ENCODE data around the gene TAF10.

- TF ChIP-seq EGR1 (IDR thresholded peaks at IDR 0.05; ENCODE audit: low read depth in 2 of 2): no peak
- TF ChIP-seq, protein P1, sequence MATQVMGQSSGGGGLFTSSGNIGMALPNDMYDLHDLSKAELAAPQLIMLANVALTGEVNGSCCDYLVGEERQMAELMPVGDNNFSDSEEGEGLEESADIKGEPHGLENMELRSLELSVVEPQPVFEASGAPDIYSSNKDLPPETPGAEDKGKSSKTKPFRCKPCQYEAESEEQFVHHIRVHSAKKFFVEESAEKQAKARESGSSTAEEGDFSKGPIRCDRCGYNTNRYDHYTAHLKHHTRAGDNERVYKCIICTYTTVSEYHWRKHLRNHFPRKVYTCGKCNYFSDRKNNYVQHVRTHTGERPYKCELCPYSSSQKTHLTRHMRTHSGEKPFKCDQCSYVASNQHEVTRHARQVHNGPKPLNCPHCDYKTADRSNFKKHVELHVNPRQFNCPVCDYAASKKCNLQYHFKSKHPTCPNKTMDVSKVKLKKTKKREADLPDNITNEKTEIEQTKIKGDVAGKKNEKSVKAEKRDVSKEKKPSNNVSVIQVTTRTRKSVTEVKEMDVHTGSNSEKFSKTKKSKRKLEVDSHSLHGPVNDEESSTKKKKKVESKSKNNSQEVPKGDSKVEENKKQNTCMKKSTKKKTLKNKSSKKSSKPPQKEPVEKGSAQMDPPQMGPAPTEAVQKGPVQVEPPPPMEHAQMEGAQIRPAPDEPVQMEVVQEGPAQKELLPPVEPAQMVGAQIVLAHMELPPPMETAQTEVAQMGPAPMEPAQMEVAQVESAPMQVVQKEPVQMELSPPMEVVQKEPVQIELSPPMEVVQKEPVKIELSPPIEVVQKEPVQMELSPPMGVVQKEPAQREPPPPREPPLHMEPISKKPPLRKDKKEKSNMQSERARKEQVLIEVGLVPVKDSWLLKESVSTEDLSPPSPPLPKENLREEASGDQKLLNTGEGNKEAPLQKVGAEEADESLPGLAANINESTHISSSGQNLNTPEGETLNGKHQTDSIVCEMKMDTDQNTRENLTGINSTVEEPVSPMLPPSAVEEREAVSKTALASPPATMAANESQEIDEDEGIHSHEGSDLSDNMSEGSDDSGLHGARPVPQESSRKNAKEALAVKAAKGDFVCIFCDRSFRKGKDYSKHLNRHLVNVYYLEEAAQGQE (IDR thresholded peaks at IDR 0.05): no peak
- TF ChIP-seq, protein P2, sequence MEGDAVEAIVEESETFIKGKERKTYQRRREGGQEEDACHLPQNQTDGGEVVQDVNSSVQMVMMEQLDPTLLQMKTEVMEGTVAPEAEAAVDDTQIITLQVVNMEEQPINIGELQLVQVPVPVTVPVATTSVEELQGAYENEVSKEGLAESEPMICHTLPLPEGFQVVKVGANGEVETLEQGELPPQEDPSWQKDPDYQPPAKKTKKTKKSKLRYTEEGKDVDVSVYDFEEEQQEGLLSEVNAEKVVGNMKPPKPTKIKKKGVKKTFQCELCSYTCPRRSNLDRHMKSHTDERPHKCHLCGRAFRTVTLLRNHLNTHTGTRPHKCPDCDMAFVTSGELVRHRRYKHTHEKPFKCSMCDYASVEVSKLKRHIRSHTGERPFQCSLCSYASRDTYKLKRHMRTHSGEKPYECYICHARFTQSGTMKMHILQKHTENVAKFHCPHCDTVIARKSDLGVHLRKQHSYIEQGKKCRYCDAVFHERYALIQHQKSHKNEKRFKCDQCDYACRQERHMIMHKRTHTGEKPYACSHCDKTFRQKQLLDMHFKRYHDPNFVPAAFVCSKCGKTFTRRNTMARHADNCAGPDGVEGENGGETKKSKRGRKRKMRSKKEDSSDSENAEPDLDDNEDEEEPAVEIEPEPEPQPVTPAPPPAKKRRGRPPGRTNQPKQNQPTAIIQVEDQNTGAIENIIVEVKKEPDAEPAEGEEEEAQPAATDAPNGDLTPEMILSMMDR (IDR thresholded peaks at IDR 0.05; ENCODE audit: low read depth, low read length, missing input control): no peak
- no peak for TF ChIP-seq HNF4G (IDR thresholded peaks at IDR 0.05)
- no peak for TF ChIP-seq JUND (IDR thresholded peaks at IDR 0.05)
These were observed 15.8 kb upstream of the TAF10 start for GRCh38 chr11:6627762-6628241.
